CD4-positive, alpha-beta T cell treated with Interleukin-15 for 1 hour (primary cell): ENCODE data around the gene BLOC1S6.
"Not testable (repeated sequence)": the region's sequence is repeated elsewhere in the genome, so short reads cannot be mapped to it uniquely, and the experiment has no call there.

Experiments used
- DNase-seq: peaks from one replicate; pipeline ENCODE4 v3.0.0-alpha.2; 2020

The BLOC1S6 gene

GRCh38 chr15:45641999-45642932 is 55.1 kb downstream of the BLOC1S6 start:
- no peak for DNase-seq

GRCh38 chr15:45644437-45644836 is 57.3 kb downstream of the BLOC1S6 start:
- no peak for DNase-seq

GRCh38 chr15:45645026-45645980 is 58.1 kb downstream of the BLOC1S6 start:
- DNase-seq: no peak

GRCh38 chr15:45646220-45646619 is 59.0 kb downstream of the BLOC1S6 start:
- DNase-seq: no peak

- DNase-seq: no peak
Observed at GRCh38 chr15:45647828-45648227, 60.6 kb downstream of the BLOC1S6 start.

- DNase-seq: no peak
Observed at GRCh38 chr15:45648521-45649200, 61.5 kb downstream of the BLOC1S6 start.

- not testable (repeated sequence) for DNase-seq
Observed at GRCh38 chr15:45650007-45650406, 62.8 kb downstream of the BLOC1S6 start.

GRCh38 chr15:45650889-45651525 is 63.8 kb downstream of the BLOC1S6 start:
- DNase-seq: no peak

- DNase-seq: no peak
Observed at GRCh38 chr15:45653702-45654424, 66.7 kb downstream of the BLOC1S6 start.

- DNase-seq: no peak
Observed at GRCh38 chr15:45654749-45655148, 67.6 kb downstream of the BLOC1S6 start.

GRCh38 chr15:45657254-45657653 is 70.1 kb downstream of the BLOC1S6 start:
- no peak for DNase-seq

- DNase-seq: no peak
Observed at GRCh38 chr15:45657764-45658545, 70.8 kb downstream of the BLOC1S6 start.
